ENCODE data around the gene SMAP1.

DNA sequence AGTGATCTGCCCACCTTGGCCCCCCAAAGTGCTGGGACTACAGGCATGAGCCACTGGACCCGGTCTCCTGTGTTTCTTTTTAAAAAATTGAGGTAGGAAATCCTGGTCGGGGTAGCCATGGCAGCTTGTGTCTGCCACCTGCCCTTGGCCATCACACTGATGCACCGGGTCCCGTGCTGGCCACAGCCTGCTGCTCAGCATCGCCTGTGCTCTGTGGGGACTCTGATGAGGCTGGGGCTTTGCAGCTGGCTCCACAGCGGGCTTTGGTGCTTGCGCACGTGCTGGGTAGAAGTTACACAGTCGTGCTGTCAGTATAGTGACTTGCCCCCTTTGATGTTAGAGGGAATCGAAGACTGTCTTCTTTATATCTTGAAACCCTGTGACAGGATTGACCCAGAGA, 66.7 kb downstream of the SMAP1 start:
- TF ChIP-seq, protein P1, sequence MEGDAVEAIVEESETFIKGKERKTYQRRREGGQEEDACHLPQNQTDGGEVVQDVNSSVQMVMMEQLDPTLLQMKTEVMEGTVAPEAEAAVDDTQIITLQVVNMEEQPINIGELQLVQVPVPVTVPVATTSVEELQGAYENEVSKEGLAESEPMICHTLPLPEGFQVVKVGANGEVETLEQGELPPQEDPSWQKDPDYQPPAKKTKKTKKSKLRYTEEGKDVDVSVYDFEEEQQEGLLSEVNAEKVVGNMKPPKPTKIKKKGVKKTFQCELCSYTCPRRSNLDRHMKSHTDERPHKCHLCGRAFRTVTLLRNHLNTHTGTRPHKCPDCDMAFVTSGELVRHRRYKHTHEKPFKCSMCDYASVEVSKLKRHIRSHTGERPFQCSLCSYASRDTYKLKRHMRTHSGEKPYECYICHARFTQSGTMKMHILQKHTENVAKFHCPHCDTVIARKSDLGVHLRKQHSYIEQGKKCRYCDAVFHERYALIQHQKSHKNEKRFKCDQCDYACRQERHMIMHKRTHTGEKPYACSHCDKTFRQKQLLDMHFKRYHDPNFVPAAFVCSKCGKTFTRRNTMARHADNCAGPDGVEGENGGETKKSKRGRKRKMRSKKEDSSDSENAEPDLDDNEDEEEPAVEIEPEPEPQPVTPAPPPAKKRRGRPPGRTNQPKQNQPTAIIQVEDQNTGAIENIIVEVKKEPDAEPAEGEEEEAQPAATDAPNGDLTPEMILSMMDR (IDR thresholded peaks at IDR 0.05): no peak
- no peak for TF ChIP-seq ZFX (IDR thresholded peaks at IDR 0.05; ENCODE audit: borderline replicate concordance)
